Urinary bladder (tissue), 4 donors: ENCODE measurements around the gene CEP295NL. TPM values are rescaled to one million over a fixed set of nuclear protein-coding genes. Genes with fewer than 3 reads are reported as not detected.
A peak's percentile ranks its signal among the peaks of the same experiment; 100 is the strongest.

Experiments
- DNase-seq: peaks from one replicate; pipeline ENCODE4 v3.0.0-alpha.2; 2015; ENCODE audit errors: extremely low spot score
- H3K27ac ChIP-seq: one replicate; pipeline ENCODE4 v1.5.1; 2013; ENCODE audit warnings: low read depth, mild to moderate bottlenecking, moderate library complexity
- H3K36me3 ChIP-seq: one replicate; pipeline ENCODE4 v1.6.1; 2013; ENCODE audit warnings: mild to moderate bottlenecking, moderate library complexity; ENCODE audit not compliant: insufficient read depth
- H3K4me1 ChIP-seq: one replicate; pipeline ENCODE4 v1.6.1; 2013; ENCODE audit warnings: mild to moderate bottlenecking, moderate library complexity; ENCODE audit not compliant: insufficient read depth
- H3K4me3 ChIP-seq: one replicate; pipeline ENCODE4 v1.5.1; 2013; ENCODE audit warnings: low read depth, low read length
- WGBS: extraction: QIAGEN DNeasy Blood & Tissue Kit; methylation state at CpG from one replicate; pipeline ENCODE4 v1.1.7; 2013; 5-methylcytosine and 5-hydroxymethylcytosine counted together
- polyA plus RNA-seq: library from polyadenylated mRNA; stranded (reverse); fragments of 200-250 nt; gene quantifications from one replicate; pipeline ENCODE4 v1.2.3, GENCODE V29; 2013
- total RNA-seq: library from RNA; depleted of rRNA; stranded (reverse); fragments of >200 nt; gene quantifications from one replicate; pipeline ENCODE4 v1.2.3, GENCODE V29; 2014
- donor health status: healthy with polysubstance abuse.
- donor health status: healthy.

The CEP295NL gene
- total and polyA plus RNA-seq, 2 donors, result 0.28 to 4.8 TPM

DNA sequence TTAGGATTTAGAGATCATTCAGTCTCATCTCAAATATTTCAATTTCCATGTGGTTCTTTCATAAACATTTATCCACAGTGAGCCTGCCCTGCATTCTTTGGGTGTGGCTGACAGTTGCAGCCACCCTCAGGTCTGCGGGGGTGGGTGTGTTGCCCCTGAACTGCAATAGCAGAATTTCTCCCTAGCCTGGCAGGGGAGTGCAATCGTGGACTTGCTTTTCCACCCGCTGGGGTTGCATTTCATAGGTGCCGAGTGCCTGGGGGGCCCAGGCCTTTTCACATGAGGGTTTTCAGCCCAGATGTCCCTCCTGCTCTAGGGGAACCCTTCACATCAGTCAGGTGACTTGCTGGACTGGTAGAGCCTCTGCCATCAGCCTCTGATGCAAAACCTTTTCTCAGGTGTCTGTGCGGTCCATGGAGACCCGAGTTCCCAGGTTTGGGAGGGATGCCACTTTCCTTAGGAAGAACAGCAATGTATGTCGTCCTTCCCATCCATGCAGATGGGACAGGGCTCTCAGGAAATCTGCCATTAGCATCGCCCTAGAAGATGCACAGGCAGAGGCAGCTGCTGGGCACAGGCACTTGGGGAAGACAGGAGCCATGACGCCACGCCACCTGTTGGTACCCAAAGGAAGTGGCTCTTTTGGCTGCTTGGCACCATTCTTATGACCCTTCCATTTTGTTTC lies 60.0 kb downstream of the CEP295NL start:
- no peaks in the 10 kb centered on the region for H3K4me1 ChIP-seq
- DNase-seq, result no peak
- no peaks in the 10 kb centered on the region for H3K36me3 ChIP-seq
- H3K27ac ChIP-seq, result no peak overlapping the region
- 63% methylated on average over 10 of the region's 10 CpGs for WGBS
- no peak overlapping the region for H3K4me3 ChIP-seq

DNA sequence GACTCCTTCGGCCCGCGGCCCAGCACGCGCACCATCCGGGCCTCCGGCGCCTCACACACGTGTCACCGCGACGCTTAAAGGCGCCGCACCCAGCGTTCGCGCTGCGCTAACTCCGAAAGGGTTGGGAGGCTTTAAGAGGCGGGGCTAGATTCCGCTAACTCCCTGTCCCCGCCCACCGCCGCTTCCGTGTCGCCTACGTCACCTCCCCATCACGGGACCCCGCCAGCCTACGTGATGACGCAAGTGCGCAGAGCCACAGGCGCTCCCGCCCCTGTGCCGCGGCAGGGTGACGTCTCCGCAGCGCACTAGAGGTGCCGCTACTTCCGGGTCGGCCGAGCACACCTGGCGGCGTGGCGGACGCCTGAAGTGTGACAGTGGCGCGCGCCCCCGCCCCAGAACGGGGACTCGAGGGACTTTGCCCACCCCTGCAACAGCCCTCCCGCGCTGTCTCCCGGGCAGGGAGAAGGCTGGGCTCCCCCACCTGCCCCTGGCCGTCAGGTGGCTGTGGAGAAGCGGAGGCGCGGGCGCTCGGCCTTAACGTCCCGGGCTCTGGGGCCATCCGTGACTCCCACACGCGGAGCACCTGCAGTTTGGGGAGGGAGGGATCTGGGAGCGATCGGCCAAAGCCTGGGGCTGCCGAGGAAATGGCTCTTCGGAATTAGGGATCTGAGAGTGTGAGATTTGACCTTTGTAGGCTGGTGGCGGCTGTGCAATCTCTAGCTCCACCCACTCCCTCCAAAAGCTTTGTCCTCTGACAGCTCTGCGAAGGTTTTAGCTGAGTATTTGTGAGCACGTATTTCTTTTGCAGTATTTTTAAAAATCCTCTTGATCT lies 62.0 kb downstream of the CEP295NL start, which contains the start of gene USP36:
Gene USP36, minus strand, starts transcription at position 35 of the 832 bp plus-strand sequence. CDS start 4,451 bp downstream, outside the sequence.
- peak within 1 kb of the TSS; percentile 97 for H3K27ac ChIP-seq
- H3K36me3 ChIP-seq, result no peaks in the 10 kb centered on the region
- DNase-seq, result peak; percentile 96
- peak within 1 kb of the TSS; percentile 81 for H3K4me3 ChIP-seq
- WGBS, result under 1% methylated on average over 74 of the region's 74 CpGs
- H3K4me1 ChIP-seq, result no peaks in the 10 kb centered on the region

Other genes starting within 250 kb of the CEP295NL start
- gene CYTH1, start 120.9 kb downstream of the CEP295NL start, total RNA-seq, result 31.0 TPM
- 27.1 TPM for gene CYTH1, start 120.9 kb downstream of the CEP295NL start, polyA plus RNA-seq
- 27.3 TPM for gene USP36, start 62.4 kb downstream of the CEP295NL start, total RNA-seq
- 28.0 TPM for gene USP36, start 62.4 kb downstream of the CEP295NL start, polyA plus RNA-seq
- 116 TPM for gene TIMP2, start 22.2 kb upstream of the CEP295NL start, total RNA-seq
- 395 TPM for gene TIMP2, start 22.2 kb upstream of the CEP295NL start, polyA plus RNA-seq
- 103 TPM for gene LGALS3BP, start 76.7 kb upstream of the CEP295NL start, total RNA-seq
- 219 TPM for gene LGALS3BP, start 76.7 kb upstream of the CEP295NL start, polyA plus RNA-seq
- gene CANT1, start 106.6 kb upstream of the CEP295NL start, total RNA-seq, result 20.9 TPM
- 32.1 TPM for gene CANT1, start 106.6 kb upstream of the CEP295NL start, polyA plus RNA-seq
- gene C1QTNF1, start 121.0 kb upstream of the CEP295NL start, total RNA-seq, result 5.2 TPM
- gene C1QTNF1, start 121.0 kb upstream of the CEP295NL start, polyA plus RNA-seq, result 85.0 TPM
- gene ENGASE, start 171.6 kb upstream of the CEP295NL start, total RNA-seq, result 17.2 TPM
- gene ENGASE, start 171.6 kb upstream of the CEP295NL start, polyA plus RNA-seq, result 27.4 TPM